WERI-Rb-1 (cell line): ENCODE results near the gene LDLRAD1.

Experiments used
- DNase-seq: peaks from one replicate; pipeline ENCODE4 v3.0.0-alpha.2; 2020
- H3K27ac ChIP-seq: fragments of 250-450 bp; sonication (Bioruptor Pico); 2 replicates; pipeline ENCODE4 v1.5.1; 2020; ENCODE audit warnings: mild to moderate bottlenecking, moderate library complexity
- H3K27me3 ChIP-seq: fragments of 250-450 bp; sonication (Bioruptor Pico); 2 replicates; pipeline ENCODE4 v1.5.1; 2021; ENCODE audit warnings: mild to moderate bottlenecking, low read depth, moderate library complexity; ENCODE audit not compliant: insufficient read depth, severe bottlenecking
- H3K36me3 ChIP-seq: fragments of 250-450 bp; sonication (Bioruptor Pico); 2 replicates; pipeline ENCODE4 v1.5.1; 2020; ENCODE audit warnings: mild to moderate bottlenecking, moderate library complexity
- H3K4me3 ChIP-seq: 2 replicates; pipeline ENCODE4 v1.5.1; 2011; ENCODE audit warnings: low read depth, mild to moderate bottlenecking, control low read depth, low read length
- H3K9me3 ChIP-seq: fragments of 250-450 bp; sonication (Bioruptor Pico); 2 replicates; pipeline ENCODE4 v1.5.1; 2021; ENCODE audit warnings: mild to moderate bottlenecking, moderate library complexity; ENCODE audit not compliant: severe bottlenecking
- TF ChIP-seq, protein P1 (sequence below): IDR thresholded peaks from 2 replicates; pipeline ENCODE4 v1.5.1; 2011; ENCODE audit warnings: low read depth, mild to moderate bottlenecking, control low read depth, inconsistent platforms, low read length

Gene LDLRAD1, protein sequence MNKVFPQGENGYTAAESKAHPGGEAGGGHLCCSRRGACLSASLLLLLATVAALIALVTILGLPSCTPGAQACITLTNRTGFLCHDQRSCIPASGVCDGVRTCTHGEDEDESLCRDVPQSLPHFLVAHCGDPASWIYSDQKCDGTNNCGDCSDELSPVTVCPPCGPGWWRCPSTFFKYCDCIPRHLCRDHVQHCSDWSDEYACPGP

DNA sequence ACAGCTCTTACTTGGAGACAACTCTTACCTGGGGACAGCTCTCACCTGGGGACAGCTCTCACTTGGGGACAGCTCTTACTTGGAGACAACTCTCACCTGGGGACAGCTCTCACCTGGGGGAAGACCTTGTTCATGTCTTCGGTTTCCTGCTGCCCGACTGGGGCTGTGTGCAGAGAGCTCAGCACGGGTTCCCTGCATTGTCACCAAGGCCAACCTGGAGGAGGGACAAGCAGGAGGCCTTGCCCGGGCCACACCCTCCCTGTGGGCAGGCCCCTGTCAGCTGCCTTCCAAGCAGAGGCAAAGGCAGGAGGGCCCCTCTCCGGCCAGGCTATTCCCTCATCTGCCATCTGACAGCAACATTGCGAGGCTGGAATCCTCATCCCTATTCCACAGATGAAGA is at the start of gene LDLRAD1:
Gene LDLRAD1 (minus strand): TSS at position 208 of the 400 bp plus-strand sequence. CDS start 74 bp downstream, at position 134.
- H3K27ac ChIP-seq = no peak within 1 kb of the TSS
- H3K27me3 ChIP-seq = no peaks in the 10 kb centered on the region
- no peak for DNase-seq
- TF ChIP-seq, protein P1, sequence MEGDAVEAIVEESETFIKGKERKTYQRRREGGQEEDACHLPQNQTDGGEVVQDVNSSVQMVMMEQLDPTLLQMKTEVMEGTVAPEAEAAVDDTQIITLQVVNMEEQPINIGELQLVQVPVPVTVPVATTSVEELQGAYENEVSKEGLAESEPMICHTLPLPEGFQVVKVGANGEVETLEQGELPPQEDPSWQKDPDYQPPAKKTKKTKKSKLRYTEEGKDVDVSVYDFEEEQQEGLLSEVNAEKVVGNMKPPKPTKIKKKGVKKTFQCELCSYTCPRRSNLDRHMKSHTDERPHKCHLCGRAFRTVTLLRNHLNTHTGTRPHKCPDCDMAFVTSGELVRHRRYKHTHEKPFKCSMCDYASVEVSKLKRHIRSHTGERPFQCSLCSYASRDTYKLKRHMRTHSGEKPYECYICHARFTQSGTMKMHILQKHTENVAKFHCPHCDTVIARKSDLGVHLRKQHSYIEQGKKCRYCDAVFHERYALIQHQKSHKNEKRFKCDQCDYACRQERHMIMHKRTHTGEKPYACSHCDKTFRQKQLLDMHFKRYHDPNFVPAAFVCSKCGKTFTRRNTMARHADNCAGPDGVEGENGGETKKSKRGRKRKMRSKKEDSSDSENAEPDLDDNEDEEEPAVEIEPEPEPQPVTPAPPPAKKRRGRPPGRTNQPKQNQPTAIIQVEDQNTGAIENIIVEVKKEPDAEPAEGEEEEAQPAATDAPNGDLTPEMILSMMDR = no peak
- H3K9me3 ChIP-seq = no peaks in the 10 kb centered on the region
- H3K4me3 ChIP-seq = no peak within 1 kb of the TSS
- no peaks in the 10 kb centered on the region for H3K36me3 ChIP-seq

DNA sequence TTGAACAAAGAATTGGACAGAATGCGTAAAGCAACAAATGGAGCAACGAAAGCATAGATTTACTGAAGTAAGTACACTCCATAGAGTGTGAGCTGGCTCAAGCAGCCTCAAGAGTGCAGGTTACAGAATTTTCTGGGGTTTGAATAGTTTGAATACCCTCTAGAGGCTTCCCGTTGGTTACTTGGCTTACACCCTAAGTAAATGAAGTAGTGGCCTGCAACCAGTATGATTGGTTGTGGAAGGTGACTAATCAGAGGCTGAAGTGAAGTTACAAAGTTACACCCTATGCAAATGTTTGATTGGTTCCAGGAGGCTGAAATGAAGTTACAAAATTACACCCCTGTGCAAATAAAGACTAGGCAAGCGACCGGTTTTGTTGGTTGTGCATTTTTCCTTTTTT is 46.3 kb upstream of the LDLRAD1 start:
- Histone ChIP-seq H3K36me3 (no peaks in the 10 kb centered on the region), H3K27me3 (no peaks in the 10 kb centered on the region), H3K4me3 (no peak overlapping the region), H3K27ac (no peak overlapping the region), H3K9me3 (no peaks in the 10 kb centered on the region)
- no peak for DNase-seq
- TF ChIP-seq, protein P1 = no peak

DNA sequence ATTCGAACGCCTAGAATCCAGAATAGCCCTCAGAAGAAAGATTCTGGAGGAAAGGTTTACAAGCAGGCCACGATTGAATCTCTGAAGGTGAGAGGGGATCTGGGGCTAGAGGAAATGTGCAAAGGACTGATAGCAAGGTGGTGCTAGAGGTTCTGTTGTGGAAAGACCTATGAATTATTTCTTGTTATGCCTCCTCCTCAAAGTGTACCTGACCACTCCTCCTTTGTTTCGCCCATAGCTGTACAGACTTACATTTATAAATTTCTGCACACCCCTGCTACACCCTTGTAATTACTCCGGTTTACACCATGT is 36.4 kb upstream of the LDLRAD1 start:
- Histone ChIP-seq H3K27me3 (no peaks in the 10 kb centered on the region), H3K9me3 (no peaks in the 10 kb centered on the region), H3K27ac (peak overlapping the region; percentile 85), H3K36me3 (no peaks in the 10 kb centered on the region; the same call in 1 of the 2 replicates), H3K4me3 (peak overlapping the region; percentile 80)
- TF ChIP-seq, protein P1 = no peak
- DNase-seq = no peak

DNA sequence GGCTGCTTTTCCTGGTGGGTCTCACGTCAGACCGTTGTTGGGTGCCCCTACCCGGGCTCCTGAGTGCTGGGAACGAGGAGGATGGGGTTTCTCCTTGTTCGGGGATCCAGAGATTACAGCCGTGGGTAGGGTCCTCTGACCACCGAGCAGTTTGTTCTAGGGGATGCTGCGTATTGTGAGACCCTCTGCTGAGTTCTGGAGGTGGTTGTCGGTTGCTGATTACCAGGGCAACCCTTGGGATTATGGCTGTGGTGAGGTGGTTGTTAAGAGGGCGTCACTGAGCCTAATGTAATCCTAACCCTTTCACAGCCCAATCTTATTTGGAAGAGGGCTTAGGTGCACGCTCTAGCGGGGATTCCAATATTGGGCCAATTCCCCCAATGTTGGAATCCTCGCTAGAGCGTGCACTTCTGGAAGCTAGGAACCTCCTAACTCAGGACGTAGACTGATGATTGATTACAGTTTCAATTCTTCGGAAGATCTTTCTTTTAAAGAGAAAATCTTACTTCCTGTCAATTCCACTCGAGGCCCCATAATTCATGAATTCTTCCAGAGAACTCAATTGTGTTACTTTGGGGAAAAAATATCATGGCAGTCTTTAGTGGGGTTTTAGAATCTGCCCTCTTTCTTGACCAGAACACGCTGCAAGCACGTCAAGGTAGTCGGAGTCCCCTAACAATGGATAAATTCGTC is 35.9 kb upstream of the LDLRAD1 start:
- peak; percentile 43 for DNase-seq
- no peaks in the 10 kb centered on the region for H3K9me3 ChIP-seq
- peak overlapping the region; percentile 80 for H3K4me3 ChIP-seq
- no peaks in the 10 kb centered on the region for H3K27me3 ChIP-seq
- peak overlapping the region; percentile 85 for H3K27ac ChIP-seq
- no peaks in the 10 kb centered on the region; the same call in 1 of the 2 replicates for H3K36me3 ChIP-seq
- TF ChIP-seq, protein P1 = no peak

DNA sequence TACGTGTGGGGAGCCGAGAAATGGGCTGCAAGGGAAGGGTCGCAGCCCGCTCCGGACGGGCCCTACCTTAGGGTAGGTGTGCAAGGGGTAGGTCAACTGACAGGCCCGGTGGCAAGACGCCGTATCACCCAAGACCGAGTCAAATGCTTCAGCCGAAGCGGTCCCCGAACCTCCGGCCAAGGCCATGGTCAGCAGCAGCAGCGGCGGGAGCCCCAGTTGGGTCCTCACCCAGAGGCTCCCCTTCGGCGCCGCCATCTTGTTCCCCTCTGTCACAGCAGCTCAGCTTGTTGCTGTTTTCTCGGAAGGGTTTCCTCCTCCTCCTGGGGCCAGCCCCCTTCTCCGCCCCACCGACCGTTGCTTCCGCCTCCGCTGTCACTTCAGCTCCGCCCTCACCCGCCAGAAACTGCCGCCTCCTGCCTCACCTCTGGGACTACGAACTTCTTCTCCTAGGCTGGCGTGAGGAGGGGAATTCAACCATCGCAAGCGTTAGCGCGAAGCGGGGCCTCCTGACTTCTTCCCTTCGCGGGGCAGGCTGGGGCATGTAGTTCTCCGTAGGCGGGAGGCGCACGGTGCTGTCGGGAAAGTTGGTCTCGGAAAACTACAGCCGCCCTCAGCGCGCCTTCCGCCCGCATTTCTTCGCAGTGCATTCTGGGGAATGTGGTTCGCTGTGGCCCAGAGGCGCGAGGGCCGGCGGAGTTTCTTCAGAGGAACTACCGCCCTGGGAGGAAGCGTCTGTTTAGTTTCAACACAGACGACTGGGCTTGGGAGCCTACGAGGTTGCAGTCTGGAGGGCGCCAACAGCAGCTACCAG is 35.2 kb upstream of the LDLRAD1 start, which contains the start of the genes TCEANC2 and TMEM59:
Gene TCEANC2 (plus strand): TSS at position 675 of the 811 bp plus-strand sequence. CDS start 815 bp downstream, outside the sequence.
Gene TMEM59 (minus strand): TSS at position 271 of the 811 bp plus-strand sequence. CDS start 16 bp downstream, at position 255.
- peak within 1 kb of the TSS; percentile 85 for H3K27ac ChIP-seq

More for the DNA sequence above, 35.2 kb upstream of the LDLRAD1 start, which contains the start of the genes TCEANC2 and TMEM59:
- Histone ChIP-seq H3K36me3 (no peaks in the 10 kb centered on the region; the same call in 1 of the 2 replicates), H3K4me3 (peak within 1 kb of the TSS; percentile 80), H3K27me3 (no peaks in the 10 kb centered on the region), H3K9me3 (no peaks in the 10 kb centered on the region)
- TF ChIP-seq, protein P1 = no peak
- DNase-seq = peak; percentile 99
